Adrenal gland (tissue), 5 donors: Measurements from ENCODE around the gene SIMC1.
"Not testable (repeated sequence)": the region's sequence is repeated elsewhere in the genome, so short reads cannot be mapped to it uniquely, and the experiment has no call there.

Experiments
- CTCF ChIP-seq, 6 experiments: fragments of 450-650 bp in 4 of 6; fragments of 200-600 bp in 2 of 6; sonication (generic) in 1 of 6; IDR thresholded peaks; 1 replicate in 5 of 6; 2 replicates in 1 of 6; pipeline versions ENCODE4 v1.5.1 to v1.8.0; 2016 to 2021; ENCODE audit warnings: antibody characterized with exemption in 6 of 6, mild to moderate bottlenecking in 2 of 6, moderate library complexity in 1 of 6
- POLR2A ChIP-seq, 2 donors: fragments of 450-650 bp; IDR thresholded peaks; one replicate each; pipeline ENCODE4 v1.6.1; 2017; ENCODE audit warnings: antibody characterized with exemption in 2 of 2, mild to moderate bottlenecking in 2 of 2, moderate library complexity in 1 of 2
- donor health status: DM: no; HTN: no; CAD: no.

DNA sequence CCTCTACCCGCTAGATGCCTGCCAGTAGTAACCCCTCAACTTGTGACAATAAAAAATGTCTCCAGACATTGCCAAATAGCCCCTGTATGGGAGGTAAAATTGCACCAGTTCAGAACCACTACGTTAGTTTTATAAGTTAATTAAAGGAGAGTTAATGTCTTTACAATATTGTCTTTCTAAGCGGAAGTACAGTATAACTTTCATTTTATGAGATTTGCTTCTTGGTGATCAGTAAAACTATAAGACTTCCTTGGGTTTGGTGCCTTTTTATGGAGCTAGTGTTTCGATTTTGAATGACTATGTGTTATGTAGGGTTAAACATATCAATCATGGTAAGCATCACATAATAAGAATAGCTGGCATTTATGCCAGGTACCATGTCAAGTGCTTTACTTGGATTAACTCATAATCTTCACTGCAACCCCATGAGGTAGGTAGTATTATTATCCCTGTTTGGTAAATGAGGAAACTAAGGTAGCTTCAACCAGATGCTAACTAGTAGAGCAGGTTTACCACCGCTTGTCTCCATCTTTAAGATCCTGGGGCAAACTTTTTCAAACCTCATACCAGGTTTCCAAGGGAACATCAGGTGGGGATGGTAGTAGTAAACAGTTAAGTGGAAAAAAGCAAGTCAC lies 19.8 kb downstream of the SIMC1 start:
- not testable (repeated sequence) for TF ChIP-seq CTCF, POLR2A (IDR thresholded peaks at IDR 0.05)
